Activated T-helper 17 cell treated with anti-CD3 and anti-CD28 coated beads, Interleukin-2, amount 50 U/mL, for 72 hours (primary cell): ENCODE results near the gene TAF1C. TPM values are rescaled to one million over a fixed set of nuclear protein-coding genes. Genes with fewer than 3 reads are reported as not detected.
"Not testable (repeated sequence)": the region's sequence is repeated elsewhere in the genome, so short reads cannot be mapped to it uniquely, and the experiment has no call there.

Experiments used
- ATAC-seq: fragments of 150-1000 bp; cut with Tn5 transposase; replicated peaks from 2 replicates; pipeline ENCODE4 v1.10.0; 2021; ENCODE audit warnings: mild to moderate bottlenecking, moderate library complexity
- H3K27ac Mint-ChIP-seq: one replicate; pipeline ENCODE4 v1.8.0; 2022; ENCODE audit warnings: mixed read lengths
- H3K27me3 Mint-ChIP-seq: one replicate; pipeline ENCODE4 v1.8.0; 2022; ENCODE audit warnings: mixed read lengths
- H3K36me3 Mint-ChIP-seq: one replicate; pipeline ENCODE4 v1.8.0; 2022; ENCODE audit warnings: low read depth, mild to moderate bottlenecking, mixed read lengths
- H3K4me1 Mint-ChIP-seq: one replicate; pipeline ENCODE4 v1.8.0; 2022; ENCODE audit warnings: mixed read lengths
- H3K4me3 Mint-ChIP-seq: one replicate; pipeline ENCODE4 v1.8.0; 2022; ENCODE audit warnings: mild to moderate bottlenecking, mixed read lengths
- H3K9me3 Mint-ChIP-seq: one replicate; pipeline ENCODE4 v1.8.0; 2022; ENCODE audit warnings: mixed read lengths
- total RNA-seq, 2 donors: library from RNA; stranded (reverse); gene quantifications; one replicate each; pipeline ENCODE4 v1.2.3, GENCODE V29; 2022

TAF1C gene
- total RNA-seq, 2 donors from 2014 or later = 37.0 to 44.9 TPM

DNA sequence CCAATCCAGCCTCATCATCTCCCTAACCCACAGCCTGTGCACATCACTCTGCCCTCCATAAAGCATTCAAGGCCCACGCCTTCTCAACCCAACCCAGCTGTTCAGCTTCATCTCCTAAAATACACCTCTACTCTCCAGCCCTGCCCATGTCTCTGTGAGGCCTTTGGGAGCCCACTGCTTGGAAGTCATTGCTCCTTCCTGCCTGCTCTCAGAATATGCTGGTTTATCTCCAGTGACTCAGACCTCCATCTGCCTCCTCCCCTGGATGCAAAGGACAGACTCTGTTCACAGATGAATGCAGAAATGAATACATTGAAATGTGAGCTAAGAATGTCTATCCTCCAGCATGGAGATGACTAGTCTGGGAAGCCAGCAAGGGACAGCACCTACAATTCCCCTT, 34.0 kb upstream of the TAF1C start:
- no peaks in the 10 kb centered on the region for H3K9me3 Mint-ChIP-seq
- H3K4me3 Mint-ChIP-seq = no peak overlapping the region
- H3K27ac Mint-ChIP-seq = no peak overlapping the region
- no peaks in the 10 kb centered on the region for H3K36me3 Mint-ChIP-seq
- H3K27me3 Mint-ChIP-seq = peaks cover 15% of the 10 kb centered on the region
- no peaks in the 10 kb centered on the region for H3K4me1 Mint-ChIP-seq
- ATAC-seq = no peak

DNA sequence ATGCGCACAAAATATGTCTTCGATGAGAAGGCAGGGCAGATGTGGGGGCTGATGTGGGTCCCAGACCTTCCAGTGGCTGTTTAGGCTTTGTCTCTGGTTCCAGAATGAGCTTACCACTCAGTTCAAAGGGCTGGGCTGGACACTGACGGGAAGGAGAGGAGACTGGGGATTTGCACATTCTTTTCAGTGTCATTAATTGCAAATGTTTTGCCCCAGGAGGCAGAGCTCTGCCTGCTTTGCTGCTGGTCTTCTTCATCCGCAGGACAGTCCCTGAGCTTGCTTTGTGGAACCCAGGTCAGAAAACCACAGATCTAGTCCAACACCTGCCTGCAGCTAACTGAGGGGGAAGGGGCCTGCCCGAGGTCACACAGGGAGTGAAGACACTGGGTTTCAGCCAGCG, 32.1 kb upstream of the TAF1C start:
- H3K27me3 Mint-ChIP-seq = peaks cover 8% of the 10 kb centered on the region

DNA sequence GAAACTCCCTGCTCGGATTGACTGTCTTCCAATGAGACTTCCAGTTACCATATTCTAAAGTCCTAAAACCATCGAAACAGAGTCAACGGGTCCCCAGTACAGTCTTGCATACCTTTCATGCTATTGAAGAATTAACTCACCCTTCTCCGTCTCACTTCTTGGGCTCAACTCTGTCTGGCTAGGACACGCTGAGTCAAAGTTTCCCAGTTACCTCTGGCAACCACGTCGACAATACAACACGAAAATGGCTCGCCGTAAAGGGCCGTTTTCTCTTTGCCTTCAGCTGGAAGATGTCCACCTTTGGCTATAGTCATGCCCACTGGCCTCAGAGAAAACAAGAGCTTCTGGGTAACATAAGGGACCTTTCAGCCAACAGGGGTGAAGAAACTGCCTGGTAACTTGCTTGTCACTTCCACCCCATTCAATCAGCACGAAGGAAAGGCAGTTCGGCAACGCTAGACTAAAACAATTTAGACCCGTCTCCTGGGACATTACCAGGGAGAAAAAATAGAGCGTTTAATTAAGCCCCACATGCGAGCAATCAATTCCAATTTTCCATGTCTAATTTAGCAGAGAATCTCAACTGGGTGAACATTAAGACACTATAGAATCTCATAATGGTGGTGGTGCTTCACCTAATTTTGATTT, 31.4 kb upstream of the TAF1C start:
- Mint-ChIP-seq H3K27ac (no peak overlapping the region), H3K4me3 (no peak overlapping the region), H3K27me3 (peaks cover 8% of the 10 kb centered on the region), H3K9me3 (no peaks in the 10 kb centered on the region), H3K36me3 (no peaks in the 10 kb centered on the region), H3K4me1 (no peaks in the 10 kb centered on the region)
- ATAC-seq = no peak

More for the DNA sequence above, 32.1 kb upstream of the TAF1C start:
- Mint-ChIP-seq H3K9me3 (no peaks in the 10 kb centered on the region), H3K36me3 (no peaks in the 10 kb centered on the region), H3K27ac (no peak overlapping the region), H3K4me1 (no peaks in the 10 kb centered on the region), H3K4me3 (no peak overlapping the region)
- ATAC-seq = no peak

DNA sequence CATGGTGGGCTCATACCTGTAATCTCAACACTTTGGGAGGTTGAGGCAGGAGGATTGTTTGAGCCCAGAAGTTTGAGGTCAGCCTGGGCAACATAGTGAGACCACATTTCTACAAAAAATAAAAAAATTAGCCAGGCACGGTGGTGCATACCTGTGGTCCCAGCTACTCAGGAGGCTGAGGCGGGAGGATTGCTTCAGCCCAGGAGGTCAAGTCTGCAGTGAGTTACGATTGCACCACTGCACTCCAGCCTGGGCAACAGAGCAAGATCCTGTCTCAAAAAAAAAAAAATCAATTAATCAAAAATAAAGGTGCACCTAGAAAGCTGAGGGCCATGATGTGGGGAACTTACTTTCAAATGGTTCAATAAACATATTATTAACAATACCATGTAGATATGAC, 29.3 kb upstream of the TAF1C start:
- H3K4me3 Mint-ChIP-seq, H3K9me3 Mint-ChIP-seq, ATAC-seq, H3K27ac Mint-ChIP-seq, H3K4me1 Mint-ChIP-seq, H3K27me3 Mint-ChIP-seq, H3K36me3 Mint-ChIP-seq: not testable (repeated sequence)

DNA sequence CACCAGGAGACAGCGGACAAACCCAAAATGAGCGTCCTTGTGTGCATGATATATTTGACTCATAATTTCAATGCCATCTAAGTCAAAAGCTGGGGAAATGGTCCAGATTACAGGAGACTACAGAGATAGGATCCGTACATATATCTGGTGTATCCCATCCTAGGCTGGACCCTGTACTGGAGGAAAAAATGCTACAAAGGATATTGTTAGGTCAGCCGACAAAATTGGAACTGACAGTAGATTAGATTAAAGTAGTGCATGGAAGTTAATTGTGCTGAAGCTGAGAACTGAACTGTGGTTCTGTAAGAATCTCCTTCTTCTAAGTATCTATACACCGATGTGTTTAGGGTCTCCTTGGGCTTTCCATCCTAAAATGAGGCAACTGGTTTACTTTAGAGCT, 28.7 kb upstream of the TAF1C start:
- Mint-ChIP-seq H3K4me1 (no peaks in the 10 kb centered on the region), H3K27me3 (peaks cover 4% of the 10 kb centered on the region), H3K4me3 (no peak overlapping the region), H3K36me3 (no peaks in the 10 kb centered on the region), H3K27ac (no peak overlapping the region), H3K9me3 (no peaks in the 10 kb centered on the region)
- ATAC-seq = no peak

DNA sequence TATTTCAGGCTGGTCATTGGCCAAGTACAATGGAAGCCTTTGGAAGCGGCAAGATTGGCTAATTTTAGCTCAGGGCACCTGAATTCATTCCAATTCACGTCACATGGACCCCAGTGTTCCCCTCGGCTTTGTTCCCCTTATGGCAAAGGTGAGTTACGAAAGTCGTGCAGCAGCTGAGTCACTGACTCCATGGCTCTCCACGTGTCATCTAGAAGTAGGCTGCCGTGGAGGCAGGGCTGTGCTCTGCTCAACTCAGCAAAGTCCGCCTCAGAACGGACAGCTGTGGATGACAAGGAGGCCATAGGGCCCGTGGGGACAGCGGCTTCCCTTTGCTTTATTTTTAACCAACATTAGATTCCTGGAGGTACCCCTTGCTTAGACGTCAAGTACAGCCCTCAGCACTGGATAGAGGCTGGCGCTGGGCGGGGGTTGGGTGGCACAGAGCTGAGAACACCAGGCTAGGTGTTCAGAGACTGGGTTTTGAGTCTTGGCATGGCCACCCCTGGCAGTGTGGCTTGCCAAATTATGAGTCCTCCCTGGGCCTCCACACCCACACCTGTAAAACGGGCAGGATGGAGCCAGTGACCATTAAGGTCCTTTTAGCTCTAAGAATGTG, 27.7 kb upstream of the TAF1C start:
- Mint-ChIP-seq H3K4me3 (no peak overlapping the region), H3K27ac (no peak overlapping the region), H3K36me3 (no peaks in the 10 kb centered on the region), H3K4me1 (no peaks in the 10 kb centered on the region), H3K27me3 (peaks cover 4% of the 10 kb centered on the region), H3K9me3 (no peaks in the 10 kb centered on the region)
- no peak for ATAC-seq

DNA sequence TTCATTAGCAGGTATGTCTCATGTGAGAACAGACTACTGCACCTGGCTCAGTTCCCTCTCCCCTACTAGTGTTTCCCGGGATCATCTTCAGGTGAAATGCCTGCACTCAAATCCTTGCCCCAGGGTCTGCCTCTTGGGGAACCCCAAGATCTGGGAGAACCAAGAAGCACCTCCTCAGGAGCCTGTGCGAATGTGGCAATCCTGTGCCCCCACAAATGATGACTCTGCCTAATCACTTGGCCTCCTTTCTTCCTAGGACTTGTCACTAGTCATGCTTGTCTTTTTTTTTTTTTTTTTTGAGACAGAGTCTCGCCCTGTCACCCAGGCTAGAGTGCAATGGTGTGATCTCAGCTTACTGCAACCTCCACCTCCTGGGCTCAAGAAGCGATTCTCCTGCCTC, 25.8 kb upstream of the TAF1C start:
- Mint-ChIP-seq H3K4me3 (no peak overlapping the region), H3K4me1 (no peaks in the 10 kb centered on the region), H3K27me3 (no peaks in the 10 kb centered on the region), H3K36me3 (no peaks in the 10 kb centered on the region), H3K27ac (no peak overlapping the region), H3K9me3 (no peaks in the 10 kb centered on the region)
- no peak for ATAC-seq

DNA sequence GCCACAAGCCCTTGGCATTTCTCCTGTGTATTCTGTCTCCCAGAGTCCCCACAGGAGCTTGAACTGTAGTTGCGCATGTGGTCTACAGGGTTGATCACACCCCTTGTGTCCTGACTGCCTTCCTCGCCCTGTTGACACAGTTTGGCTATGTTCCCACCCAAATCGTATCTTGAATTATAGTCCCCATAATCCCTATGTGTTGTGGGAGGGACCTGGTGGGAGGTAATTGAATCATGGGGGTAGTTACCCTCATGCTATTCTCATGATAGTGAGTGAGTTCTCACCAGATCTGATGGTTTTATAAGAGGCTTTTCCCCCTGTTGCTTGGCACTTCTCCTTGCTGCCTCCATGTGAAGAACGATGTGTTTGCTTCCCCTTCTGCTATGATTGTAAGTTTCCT, 25.3 kb upstream of the TAF1C start:
- ATAC-seq = no peak
- Mint-ChIP-seq H3K4me1 (no peaks in the 10 kb centered on the region), H3K9me3 (no peaks in the 10 kb centered on the region), H3K4me3 (no peak overlapping the region), H3K27me3 (no peaks in the 10 kb centered on the region), H3K36me3 (no peaks in the 10 kb centered on the region), H3K27ac (no peak overlapping the region)

DNA sequence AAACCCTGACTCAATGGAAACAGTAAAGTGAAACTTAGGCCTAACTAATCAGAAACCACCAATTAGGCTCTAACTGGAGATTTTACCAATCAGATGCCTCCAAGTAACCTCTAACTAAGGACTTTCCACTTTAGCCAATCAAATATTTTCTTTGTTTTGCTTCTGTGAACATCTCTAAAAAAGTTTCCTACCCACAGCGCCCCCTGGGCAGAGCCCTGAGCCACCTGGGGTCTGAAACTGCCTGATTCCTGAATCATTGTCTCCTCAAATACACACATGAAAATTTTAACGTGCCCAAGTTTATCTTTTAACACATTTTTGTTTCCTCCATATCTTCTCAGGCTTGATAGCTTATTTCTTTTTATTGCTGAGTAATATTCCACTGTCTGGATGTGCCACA, 23.1 kb upstream of the TAF1C start:
- no peak overlapping the region for H3K27ac Mint-ChIP-seq
- no peaks in the 10 kb centered on the region for H3K4me1 Mint-ChIP-seq
- H3K36me3 Mint-ChIP-seq = no peaks in the 10 kb centered on the region
- ATAC-seq = peak; percentile 7
- no peaks in the 10 kb centered on the region for H3K9me3 Mint-ChIP-seq
- H3K27me3 Mint-ChIP-seq = no peaks in the 10 kb centered on the region
- no peak overlapping the region for H3K4me3 Mint-ChIP-seq

DNA sequence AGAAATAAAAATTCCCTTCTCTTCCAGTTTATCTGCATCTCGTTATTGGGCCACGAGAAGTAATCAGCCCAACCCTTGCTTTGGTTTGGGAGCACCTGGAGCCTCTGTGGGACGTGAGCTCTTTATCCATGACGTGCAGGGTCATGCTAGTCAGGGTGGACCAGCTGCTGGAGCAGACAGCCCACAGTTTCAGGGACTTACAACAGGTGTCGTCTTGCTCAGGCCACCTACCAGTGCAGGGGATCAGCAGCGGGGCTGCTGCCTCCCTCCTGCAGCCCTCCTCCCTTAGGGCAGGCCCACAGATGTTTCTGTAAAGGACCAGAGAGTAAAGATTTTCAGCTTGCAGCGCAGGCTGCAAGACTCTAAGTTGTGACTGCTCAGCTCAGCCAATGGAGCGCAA, 21.0 kb upstream of the TAF1C start:
- H3K4me1 Mint-ChIP-seq = no peaks in the 10 kb centered on the region
- no peaks in the 10 kb centered on the region for H3K36me3 Mint-ChIP-seq
- H3K27me3 Mint-ChIP-seq = no peaks in the 10 kb centered on the region
- no peak for ATAC-seq
- no peak overlapping the region for H3K4me3 Mint-ChIP-seq
- no peak overlapping the region for H3K27ac Mint-ChIP-seq
- H3K9me3 Mint-ChIP-seq = no peaks in the 10 kb centered on the region

DNA sequence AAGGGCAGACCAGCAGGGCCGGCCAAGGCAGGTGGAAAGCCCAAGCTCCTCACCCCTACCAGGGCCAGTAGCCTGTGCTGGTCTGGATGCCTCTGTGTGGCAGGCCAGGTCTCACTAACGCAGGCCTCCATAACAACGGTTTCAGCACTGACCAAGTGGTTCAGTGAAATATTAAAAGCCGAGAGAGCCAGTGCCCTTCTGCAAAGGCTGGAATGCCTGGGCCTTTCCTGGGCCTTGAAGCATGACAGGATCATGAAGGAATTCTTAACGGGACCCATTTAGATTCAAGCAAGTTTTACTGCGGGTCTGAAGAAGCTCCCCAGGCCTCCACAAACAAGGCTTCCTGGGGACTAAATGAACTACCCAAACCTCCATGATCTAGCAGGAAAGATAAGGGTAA, 20.4 kb upstream of the TAF1C start:
- no peaks in the 10 kb centered on the region for H3K36me3 Mint-ChIP-seq
- H3K27me3 Mint-ChIP-seq = no peaks in the 10 kb centered on the region
- H3K27ac Mint-ChIP-seq = no peak overlapping the region
- no peak overlapping the region for H3K4me3 Mint-ChIP-seq
- no peaks in the 10 kb centered on the region for H3K9me3 Mint-ChIP-seq
- no peaks in the 10 kb centered on the region for H3K4me1 Mint-ChIP-seq
- ATAC-seq = no peak

DNA sequence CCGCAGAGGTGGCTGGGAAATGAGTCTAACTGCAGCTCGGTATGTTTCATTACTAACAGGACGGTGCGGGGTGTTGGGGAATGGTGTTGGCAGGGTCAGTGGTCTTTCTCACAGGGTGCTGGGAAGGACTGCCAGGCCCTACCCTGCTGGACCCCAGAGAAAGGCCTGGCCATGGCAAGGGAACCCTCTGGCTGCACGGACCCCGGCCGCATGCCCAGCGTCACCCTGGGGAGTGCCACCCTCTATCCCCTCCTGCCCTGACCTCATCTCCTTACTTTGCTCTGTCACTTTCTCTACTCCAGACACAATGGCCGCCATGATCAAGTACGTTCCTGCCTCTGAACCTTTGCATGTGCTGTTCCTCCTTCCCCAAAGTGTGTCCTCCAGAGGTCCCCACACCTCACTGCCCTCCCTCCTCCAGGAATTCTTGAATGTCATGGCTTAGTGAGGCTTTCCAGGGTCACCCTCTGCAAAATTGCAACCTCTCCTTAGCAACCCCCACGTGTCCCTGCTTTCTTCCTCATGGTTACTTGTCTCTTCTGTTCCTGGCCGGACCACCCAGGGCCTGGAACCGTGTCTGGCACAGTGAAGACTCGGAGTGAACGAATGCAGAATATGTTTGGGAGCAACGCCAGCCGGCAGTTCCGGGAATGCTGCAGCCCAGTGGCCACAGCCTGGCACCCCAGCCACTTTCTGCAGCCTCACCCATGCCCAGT, 19.3 kb upstream of the TAF1C start:
- no peak for ATAC-seq
- Mint-ChIP-seq H3K9me3 (no peaks in the 10 kb centered on the region), H3K36me3 (no peaks in the 10 kb centered on the region), H3K27me3 (no peaks in the 10 kb centered on the region), H3K27ac (no peak overlapping the region), H3K4me3 (no peak overlapping the region), H3K4me1 (no peaks in the 10 kb centered on the region)

DNA sequence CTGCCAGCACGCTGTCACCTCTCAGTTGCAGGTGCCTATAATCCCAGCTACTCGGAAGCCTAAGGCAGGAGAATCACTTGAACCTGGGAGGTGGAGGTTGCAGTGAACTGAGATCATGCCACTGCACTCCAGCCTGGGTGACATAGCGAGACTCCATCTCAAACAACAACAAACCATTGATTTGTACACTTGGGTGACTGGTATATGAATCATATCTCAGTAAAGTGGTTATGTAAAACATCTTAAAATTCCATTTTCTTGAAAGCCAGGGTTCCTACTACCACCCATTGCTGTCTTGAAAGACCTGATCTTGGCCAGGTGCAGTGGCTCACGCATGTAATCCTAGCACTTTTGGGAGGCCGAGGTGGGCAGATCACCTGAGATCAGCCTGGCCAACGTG, 18.3 kb upstream of the TAF1C start:
- H3K4me1 Mint-ChIP-seq, H3K27ac Mint-ChIP-seq, H3K9me3 Mint-ChIP-seq, H3K27me3 Mint-ChIP-seq, ATAC-seq, H3K36me3 Mint-ChIP-seq, H3K4me3 Mint-ChIP-seq: not testable (repeated sequence)

DNA sequence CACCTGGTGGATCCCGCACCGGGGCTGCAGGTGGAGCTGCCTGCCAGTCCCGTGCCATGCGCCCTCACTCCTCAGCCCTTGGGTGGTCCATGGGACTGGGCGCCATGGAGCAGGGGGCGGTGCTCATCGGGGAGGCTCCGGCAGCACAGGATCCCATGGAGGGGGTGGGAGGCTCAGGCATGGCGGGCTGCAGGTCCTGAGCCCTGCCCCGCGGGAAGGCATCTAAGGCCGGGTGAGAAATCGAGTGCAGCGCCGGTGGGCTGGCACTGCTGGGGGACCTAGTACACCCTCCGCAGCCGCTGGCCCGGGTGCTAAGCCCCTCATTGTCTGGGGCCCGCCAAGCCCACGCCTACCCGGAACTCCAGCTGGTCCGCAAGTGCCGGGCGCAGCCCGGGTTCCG, 17.7 kb upstream of the TAF1C start:
- not testable (repeated sequence) for H3K4me1 Mint-ChIP-seq, H3K4me3 Mint-ChIP-seq, H3K27me3 Mint-ChIP-seq, H3K36me3 Mint-ChIP-seq, ATAC-seq, H3K27ac Mint-ChIP-seq, H3K9me3 Mint-ChIP-seq

DNA sequence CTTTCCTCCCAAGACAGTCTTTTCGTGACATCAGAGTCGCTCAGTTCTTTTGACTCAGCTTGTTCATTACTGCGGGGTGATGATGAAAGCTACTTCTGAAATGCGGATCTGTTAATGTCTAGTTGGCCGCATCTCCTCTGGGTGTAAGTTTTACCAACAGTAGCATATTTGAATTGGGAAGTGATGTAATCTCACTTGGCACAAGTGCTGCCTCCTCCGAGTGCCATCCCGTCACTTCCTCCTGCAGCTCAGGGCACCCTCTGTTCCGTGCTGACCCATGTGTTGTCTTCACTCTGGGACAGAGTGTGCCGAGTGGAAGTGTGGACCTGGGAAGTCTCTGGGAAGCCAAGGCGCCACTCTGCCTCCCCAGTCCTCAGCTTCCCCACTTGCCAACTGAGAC, 13.0 kb upstream of the TAF1C start:
- Mint-ChIP-seq H3K27me3 (no peaks in the 10 kb centered on the region), H3K36me3 (no peaks in the 10 kb centered on the region), H3K4me3 (no peak overlapping the region), H3K9me3 (no peaks in the 10 kb centered on the region), H3K4me1 (no peaks in the 10 kb centered on the region), H3K27ac (no peak overlapping the region)
- no peak for ATAC-seq
